AG04449 (cell line): ENCODE results near the gene MDFIC2.

Source experiments
- CTCF ChIA-PET: fragments of 350-600 bp; formaldehyde crosslinking; extraction: SDS; loops from one replicate; lab custom pipeline; 2021; ENCODE audit warnings: antibody characterized with exemption; lab: Yijun Ruan, JAX
- POLR2A ChIA-PET: fragments of 400-600, 350-600 bp; formaldehyde crosslinking; extraction: SDS; loops from one replicate; lab custom pipeline; 2020; ENCODE audit warnings: antibody characterized with exemption, inconsistent platforms; lab: Yijun Ruan, JAX
- DNase-seq: peaks from one replicate; pipeline ENCODE4 v3.0.0-alpha.2; 2010; ENCODE audit warnings: low read depth, low spot score
- H3K4me3 ChIP-seq: 2 replicates; pipeline ENCODE4 v1.5.1; 2011; ENCODE audit warnings: low read depth, mild to moderate bottlenecking, control low read depth, low read length
- TF ChIP-seq, protein P1 (sequence below): IDR thresholded peaks from one replicate; pipeline ENCODE4 v1.5.1; 2011; ENCODE audit warnings: mild to moderate bottlenecking, moderate library complexity, low read length, control low read depth, inconsistent platforms; ENCODE audit not compliant: insufficient read depth; ENCODE audit errors: missing control alignments

Gene MDFIC2

GRCh38 chr3:70333080-70333479 lies 20.6 kb upstream of the MDFIC2 start:
- H3K4me3 ChIP-seq, result no peak overlapping the region
- POLR2A ChIA-PET, result no interaction called here
- TF ChIP-seq, protein P1, sequence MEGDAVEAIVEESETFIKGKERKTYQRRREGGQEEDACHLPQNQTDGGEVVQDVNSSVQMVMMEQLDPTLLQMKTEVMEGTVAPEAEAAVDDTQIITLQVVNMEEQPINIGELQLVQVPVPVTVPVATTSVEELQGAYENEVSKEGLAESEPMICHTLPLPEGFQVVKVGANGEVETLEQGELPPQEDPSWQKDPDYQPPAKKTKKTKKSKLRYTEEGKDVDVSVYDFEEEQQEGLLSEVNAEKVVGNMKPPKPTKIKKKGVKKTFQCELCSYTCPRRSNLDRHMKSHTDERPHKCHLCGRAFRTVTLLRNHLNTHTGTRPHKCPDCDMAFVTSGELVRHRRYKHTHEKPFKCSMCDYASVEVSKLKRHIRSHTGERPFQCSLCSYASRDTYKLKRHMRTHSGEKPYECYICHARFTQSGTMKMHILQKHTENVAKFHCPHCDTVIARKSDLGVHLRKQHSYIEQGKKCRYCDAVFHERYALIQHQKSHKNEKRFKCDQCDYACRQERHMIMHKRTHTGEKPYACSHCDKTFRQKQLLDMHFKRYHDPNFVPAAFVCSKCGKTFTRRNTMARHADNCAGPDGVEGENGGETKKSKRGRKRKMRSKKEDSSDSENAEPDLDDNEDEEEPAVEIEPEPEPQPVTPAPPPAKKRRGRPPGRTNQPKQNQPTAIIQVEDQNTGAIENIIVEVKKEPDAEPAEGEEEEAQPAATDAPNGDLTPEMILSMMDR, result no peak
- DNase-seq, result no peak
- CTCF ChIA-PET, result no interaction called here

- TF ChIP-seq, protein P1, result no peak
- CTCF ChIA-PET, result no interaction called here
- POLR2A ChIA-PET, result no interaction called here
- H3K4me3 ChIP-seq, result no peak overlapping the region
- no peak for DNase-seq
These were observed 2.6 kb upstream of the MDFIC2 start for GRCh38 chr3:70315021-70315420.

DNA sequence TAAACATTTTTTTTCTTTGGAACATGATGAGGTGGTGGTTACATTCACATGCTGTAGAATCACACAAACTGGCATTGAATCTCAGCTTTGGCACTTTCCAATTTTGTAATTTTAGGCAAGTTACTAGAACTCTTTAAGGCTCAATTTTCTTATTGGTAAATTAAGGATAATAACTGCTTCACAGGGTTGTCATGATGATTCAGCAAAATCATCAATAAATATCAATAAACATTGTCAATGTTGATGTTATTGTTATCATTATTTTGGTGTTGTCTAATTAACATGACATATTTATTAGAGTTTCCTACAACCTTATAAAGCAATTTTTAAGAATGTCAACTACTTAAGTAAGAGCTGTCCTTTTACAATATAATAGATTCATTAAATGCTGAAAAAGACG lies 1.6 kb downstream of the MDFIC2 start:
- TF ChIP-seq, protein P1, result no peak
- CTCF ChIA-PET, result no interaction called here
- no peak for DNase-seq
- POLR2A ChIA-PET, result interaction anchor here (0.6 kb wide), 1 partner anchor 1340 kb away, joined by 3 read pairs; no protein-coding TSS in a partner anchor
- no peak overlapping the region for H3K4me3 ChIP-seq

DNA sequence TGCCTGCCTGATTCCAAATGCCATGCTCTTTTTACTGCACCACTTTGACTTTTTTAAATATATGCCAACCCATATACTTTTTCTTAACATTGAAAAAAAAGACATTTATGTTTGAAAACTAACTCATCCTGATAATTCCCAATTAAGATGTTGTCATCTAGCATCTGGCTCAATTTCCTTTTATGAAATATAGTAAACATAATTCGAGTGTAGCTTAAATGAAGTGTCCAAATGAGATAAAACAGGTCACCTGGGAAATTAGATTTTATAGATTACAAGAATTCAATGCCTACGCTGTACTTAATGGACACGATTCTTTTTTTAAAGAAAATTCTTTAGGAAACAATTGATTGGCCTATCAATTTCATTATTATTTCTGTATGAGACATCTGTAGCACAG lies 2.8 kb downstream of the MDFIC2 start:
- no peak overlapping the region for H3K4me3 ChIP-seq
- POLR2A ChIA-PET, result no interaction called here
- DNase-seq, result no peak
- CTCF ChIA-PET, result no interaction called here
- TF ChIP-seq, protein P1, result no peak

DNA sequence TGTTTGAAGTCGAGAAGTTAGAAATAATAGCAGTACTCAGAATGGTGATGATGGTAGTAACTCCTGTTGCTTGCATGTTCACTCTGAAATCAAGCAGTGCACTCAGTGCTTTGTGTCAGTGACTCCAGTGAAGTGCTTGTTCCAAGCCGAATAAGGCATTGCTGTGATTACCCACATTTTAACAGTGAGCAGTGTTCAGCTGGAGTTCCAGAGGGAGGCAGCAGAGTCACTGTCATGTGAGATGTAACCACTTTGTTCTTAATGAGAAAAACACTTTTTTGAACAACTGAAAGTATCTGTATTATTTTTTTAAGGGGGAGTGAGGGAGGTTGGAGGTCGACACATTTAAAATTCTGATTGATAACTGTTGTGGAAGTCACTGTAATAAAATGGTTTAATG lies 3.7 kb downstream of the MDFIC2 start:
- TF ChIP-seq, protein P1, result no peak
- DNase-seq, result no peak
- ChIA-PET CTCF (no interaction called here), POLR2A (no interaction called here)
- H3K4me3 ChIP-seq, result no peak overlapping the region

DNA sequence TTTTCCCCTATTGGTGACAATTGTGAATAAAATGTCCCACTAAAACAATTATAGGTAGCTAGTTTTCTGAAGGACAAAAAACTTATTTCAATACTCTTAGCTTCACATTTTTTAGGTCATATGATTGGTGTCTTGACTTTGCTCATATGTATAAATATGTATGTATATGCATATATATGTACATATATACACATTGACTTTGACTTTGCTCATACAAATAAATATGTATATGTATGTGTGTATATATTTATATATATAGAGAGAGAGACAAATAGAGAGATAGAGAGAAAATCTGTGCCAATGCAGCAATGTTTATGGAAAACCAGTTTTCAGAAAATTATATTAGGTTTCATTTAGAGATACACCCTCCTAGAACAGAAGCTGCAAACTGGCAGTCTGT lies 5.7 kb downstream of the MDFIC2 start:
- DNase-seq, result no peak
- ChIA-PET CTCF (no interaction called here), POLR2A (no interaction called here)
- H3K4me3 ChIP-seq, result no peak overlapping the region
- TF ChIP-seq, protein P1, result no peak

GRCh38 chr3:70298385-70298784 lies 14.1 kb downstream of the MDFIC2 start:
- ChIA-PET POLR2A (no interaction called here), CTCF (no interaction called here)
- DNase-seq, result no peak

More at GRCh38 chr3:70298385-70298784, 14.1 kb downstream of the MDFIC2 start:
- TF ChIP-seq, protein P1, result no peak
- H3K4me3 ChIP-seq, result no peak overlapping the region
